Testis (tissue), 3 donors: ENCODE measurements around the gene ADM2. TPM values are rescaled to one million over a fixed set of nuclear protein-coding genes. Genes with fewer than 3 reads are reported as not detected.

Experiments
- DNase-seq: peaks from one replicate; pipeline ENCODE4 v3.0.0-alpha.2; 2019
- H3K27ac ChIP-seq, 2 donors: fragments of 200-600 bp; sonication (generic); one replicate each; pipeline ENCODE4 v1.5.1; 2019
- H3K27me3 ChIP-seq: fragments of 200-600 bp; sonication (generic); one replicate; pipeline ENCODE4 v1.5.1; 2019
- H3K36me3 ChIP-seq: fragments of 200-600 bp; sonication (generic); one replicate; pipeline ENCODE4 v1.5.1; 2017; ENCODE audit warnings: low read depth; ENCODE audit errors: missing control alignments
- H3K4me1 ChIP-seq: fragments of 200-600 bp; sonication (generic); one replicate; pipeline ENCODE4 v1.5.1; 2019
- H3K4me3 ChIP-seq, 2 donors: fragments of 200-600 bp; sonication (generic); one replicate each; pipeline ENCODE4 v1.5.1; 2017 to 2019
- H3K9me3 ChIP-seq: fragments of 200-600 bp; sonication (generic); one replicate; pipeline ENCODE4 v1.5.1; 2017
- POLR2A ChIP-seq: fragments of 450-650 bp; IDR thresholded peaks from one replicate; pipeline ENCODE4 v1.6.1; 2017; ENCODE audit warnings: antibody characterized with exemption, mild to moderate bottlenecking, moderate library complexity
- WGBS, 2 donors: methylation state at CpG; one replicate each; pipeline ENCODE4 v1.1.5; 2018; 5-methylcytosine and 5-hydroxymethylcytosine counted together
- intact Hi-C: fragments of 100-400 bp; cut with DNase I; formaldehyde crosslinking; loops from one replicate; pipeline ENCODE4 v1.15.1; 2023; ENCODE audit warnings: low total_unique reads
- polyA plus RNA-seq: library from polyadenylated mRNA; stranded (reverse); fragments of 350-450 nt; fragmentation: Illumina TruSeq; extraction: RNeasy Lipid Tissue Mini Kit (QIAGEN cat#74804); gene quantifications from one replicate; pipeline ENCODE4 v1.2.3, GENCODE V29; 2014; ENCODE audit warnings: low read depth, low replicate concordance; ENCODE audit not compliant: insufficient read depth
- total RNA-seq, 2 donors: library from RNA; depleted of rRNA; stranded (reverse); fragments of >200 nt; gene quantifications; one replicate each; pipeline ENCODE4 v1.2.3, GENCODE V29; 2016
- TF ChIP-seq, protein P1 (sequence below), 3 experiments: fragments of 450-650 bp in 2 of 3; fragments of 200-600 bp in 1 of 3; sonication (generic) in 1 of 3; IDR thresholded peaks; one replicate each; pipeline ENCODE4 v1.5.1; 2016 to 2019; ENCODE audit warnings: antibody characterized with exemption in 3 of 3, mild to moderate bottlenecking in 2 of 3, moderate library complexity in 1 of 3

ADM2 gene
- total and polyA plus RNA-seq, 3 donors from 2014 or later: 0.99 to 1.9 (median 1.0) TPM

- intact Hi-C loops: no loop called here
- DNase-seq: no peak
- H3K27me3 ChIP-seq: no peaks in the 10 kb centered on the region
- H3K9me3 ChIP-seq: no peaks in the 10 kb centered on the region
- H3K4me1 ChIP-seq: peaks cover under 1% of the 10 kb centered on the region
- no peaks in the 10 kb centered on the region for H3K36me3 ChIP-seq
- TF ChIP-seq POLR2A: no peak
- TF ChIP-seq, protein P1, sequence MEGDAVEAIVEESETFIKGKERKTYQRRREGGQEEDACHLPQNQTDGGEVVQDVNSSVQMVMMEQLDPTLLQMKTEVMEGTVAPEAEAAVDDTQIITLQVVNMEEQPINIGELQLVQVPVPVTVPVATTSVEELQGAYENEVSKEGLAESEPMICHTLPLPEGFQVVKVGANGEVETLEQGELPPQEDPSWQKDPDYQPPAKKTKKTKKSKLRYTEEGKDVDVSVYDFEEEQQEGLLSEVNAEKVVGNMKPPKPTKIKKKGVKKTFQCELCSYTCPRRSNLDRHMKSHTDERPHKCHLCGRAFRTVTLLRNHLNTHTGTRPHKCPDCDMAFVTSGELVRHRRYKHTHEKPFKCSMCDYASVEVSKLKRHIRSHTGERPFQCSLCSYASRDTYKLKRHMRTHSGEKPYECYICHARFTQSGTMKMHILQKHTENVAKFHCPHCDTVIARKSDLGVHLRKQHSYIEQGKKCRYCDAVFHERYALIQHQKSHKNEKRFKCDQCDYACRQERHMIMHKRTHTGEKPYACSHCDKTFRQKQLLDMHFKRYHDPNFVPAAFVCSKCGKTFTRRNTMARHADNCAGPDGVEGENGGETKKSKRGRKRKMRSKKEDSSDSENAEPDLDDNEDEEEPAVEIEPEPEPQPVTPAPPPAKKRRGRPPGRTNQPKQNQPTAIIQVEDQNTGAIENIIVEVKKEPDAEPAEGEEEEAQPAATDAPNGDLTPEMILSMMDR (IDR thresholded peaks at IDR 0.05): no peak
- H3K4me3 ChIP-seq: no peak overlapping the region
- 85 to 89% methylated on average over 22 to 34 of the region's 34 CpGs for whole genome bisulfite sequencing, 2 donors
- H3K27ac ChIP-seq: no peak overlapping the region
These were observed 42.8 kb upstream of the ADM2 start for GRCh38 chr22:50438305-50439275.

GRCh38 chr22:50439314-50439870, 42.0 kb upstream of the ADM2 start:
- Histone ChIP-seq H3K9me3 (no peaks in the 10 kb centered on the region), H3K4me3 (no peak overlapping the region), H3K4me1 (peaks cover 8% of the 10 kb centered on the region), H3K36me3 (no peaks in the 10 kb centered on the region), H3K27me3 (no peaks in the 10 kb centered on the region), H3K27ac (no peak overlapping the region)
- TF ChIP-seq, protein P1 (IDR thresholded peaks at IDR 0.05): no peak
- TF ChIP-seq POLR2A: no peak
- intact Hi-C loops: no loop called here
- WGBS, 2 donors: 84 to 92% methylated on average over 5 to 17 of the region's 17 CpGs
- no peak for DNase-seq

DNA sequence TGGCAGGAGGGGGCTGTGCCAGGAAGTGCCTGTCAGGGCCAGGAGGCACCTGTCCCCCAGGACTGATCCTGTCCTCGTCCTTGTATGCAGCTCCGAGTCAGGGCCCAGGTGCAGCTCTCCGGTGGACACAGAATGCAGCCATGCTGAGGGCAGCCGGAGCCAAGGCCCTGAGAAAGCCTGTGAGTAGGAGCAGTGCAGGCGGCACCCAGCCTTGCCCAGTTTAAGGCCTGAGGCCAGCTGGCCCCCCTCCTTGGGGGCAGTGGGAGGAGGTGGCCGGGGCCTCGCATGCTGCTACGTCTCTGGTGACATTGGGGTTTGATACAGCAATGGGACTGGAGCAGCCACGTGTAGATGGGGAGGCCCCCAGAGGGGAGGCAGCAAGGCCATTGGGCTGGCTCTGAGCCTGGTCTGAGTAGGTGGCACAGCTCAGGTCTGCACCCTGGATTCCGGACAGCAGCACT, 41.4 kb upstream of the ADM2 start:
- Histone ChIP-seq H3K27me3 (no peaks in the 10 kb centered on the region), H3K4me1 (peaks cover 9% of the 10 kb centered on the region), H3K36me3 (no peaks in the 10 kb centered on the region), H3K4me3 (no peak overlapping the region), H3K27ac (no peak overlapping the region), H3K9me3 (no peaks in the 10 kb centered on the region)
- no peak for DNase-seq
- intact Hi-C loops: no loop called here
- WGBS, 2 donors: 70 to 90% methylated on average over 2 to 10 of the region's 10 CpGs
- TF ChIP-seq, protein P1 (IDR thresholded peaks at IDR 0.05): no peak
- TF ChIP-seq POLR2A: no peak

- Histone ChIP-seq H3K9me3 (no peaks in the 10 kb centered on the region), H3K36me3 (no peaks in the 10 kb centered on the region), H3K27ac (no peak overlapping the region), H3K4me1 (peaks cover 9% of the 10 kb centered on the region), H3K4me3 (no peak overlapping the region), H3K27me3 (no peaks in the 10 kb centered on the region)
- DNase-seq: no peak
- 82 to 100% methylated on average over 2 to 26 of the region's 26 CpGs for WGBS, 2 donors
- intact Hi-C loops: no loop called here
- no peak for TF ChIP-seq POLR2A
- TF ChIP-seq, protein P1 (IDR thresholded peaks at IDR 0.05): no peak
These were observed 40.6 kb upstream of the ADM2 start for GRCh38 chr22:50440544-50441249.
